ENCODE results near the gene PRDM2.

GRCh38 chr1:13694886-13695684 lies 4.9 kb upstream of the PRDM2 start:
- no peak for TF ChIP-seq CTCF (IDR thresholded peaks at IDR 0.05; ENCODE audit: poor library complexity)
- TF ChIP-seq EZH2 (IDR thresholded peaks at IDR 0.05; ENCODE audit: borderline replicate concordance), result no peak
